ENCODE measurements around the gene C16orf74.

The C16orf74 gene

DNA sequence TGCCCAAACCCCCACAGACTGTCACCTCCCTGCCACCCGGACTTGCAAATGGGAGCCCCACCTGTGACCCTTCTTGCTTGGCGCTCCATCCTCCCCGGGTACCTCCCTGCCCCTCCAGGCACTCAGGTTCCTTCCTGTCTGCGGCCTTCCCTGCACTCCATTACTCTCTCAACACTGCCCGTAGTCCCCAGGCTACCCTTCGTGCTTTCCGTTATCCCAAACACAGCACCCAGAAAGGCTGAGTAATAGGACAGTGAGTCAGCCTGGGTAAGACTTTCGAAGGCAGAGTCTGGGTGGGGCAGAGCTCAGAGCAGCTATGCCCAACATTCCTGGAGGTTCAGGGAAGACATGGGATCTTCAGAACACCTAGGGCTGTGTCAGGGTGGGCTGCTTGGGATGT is 16.6 kb upstream of the C16orf74 start:
- Histone ChIP-seq H3K4me2 (ENCODE audit: low read depth, low read length) (no peak overlapping the region), H4K20me1 (ENCODE audit: insufficient read depth, low read length) (no peaks in the 10 kb centered on the region), H3K27me3 (replicated peaks; ENCODE audit: insufficient read depth, low read length) (0 out of 2 replicates have a peak, but pooled peaks cover 6% of the 10 kb centered on the region), H3K36me3 (replicated peaks; ENCODE audit: insufficient read depth, low read length) (no peaks in the 10 kb centered on the region), H2AFZ (ENCODE audit: low read length) (no peak overlapping the region), H3K9me3 (replicated peaks; ENCODE audit: insufficient read depth, low read length) (no peaks in the 10 kb centered on the region), H3K79me2 (ENCODE audit: low read length) (no peaks in the 10 kb centered on the region), H3K4me3 (ENCODE audit: low read length) (no peak overlapping the region), H3K27ac (ENCODE audit: low read length) (no peak overlapping the region), H3F3A (ENCODE audit: insufficient read depth, low read length) (no peaks in the 10 kb centered on the region), H3K9ac (ENCODE audit: low read length) (no peak overlapping the region), H3K4me1 (ENCODE audit: low read length) (no peaks in the 10 kb centered on the region), H3K9me2 (replicated peaks; ENCODE audit: insufficient read depth, low read length) (no peaks in the 10 kb centered on the region)
- no peak for DNase-seq
- no peak for TF ChIP-seq EZH2phosphoT487 (IDR thresholded peaks at IDR 0.05; ENCODE audit: low read length)

DNA sequence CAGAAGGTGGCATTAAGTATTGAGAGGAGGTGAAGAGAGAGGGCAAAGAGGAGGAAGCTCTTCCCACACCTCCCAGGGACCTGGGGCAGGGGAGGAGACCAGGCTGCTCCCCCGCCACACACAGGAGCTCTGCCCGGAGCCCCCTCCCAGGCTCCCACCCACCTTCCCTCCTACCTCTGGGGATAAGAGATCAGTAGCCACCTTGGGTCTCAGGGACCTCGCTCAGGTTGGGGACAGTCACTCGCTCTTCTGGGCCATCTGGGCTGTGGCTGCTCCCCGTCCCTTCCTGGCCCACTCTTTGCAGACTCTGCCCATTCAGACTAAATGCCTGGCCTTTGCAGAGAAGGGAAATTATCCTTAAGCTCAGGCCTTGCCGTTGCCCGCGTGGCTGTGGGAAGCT is 14.9 kb upstream of the C16orf74 start:
- TF ChIP-seq EZH2phosphoT487 (IDR thresholded peaks at IDR 0.05; ENCODE audit: low read length) (no peak), CTCF (IDR thresholded peaks at IDR 0.05; ENCODE audit: low read length) (no peak), EZH2 (optimal IDR thresholded peaks at IDR 0.05; ENCODE audit: low read depth, low read length) (no peak)
- H3K36me3 ChIP-seq (replicated peaks; ENCODE audit: insufficient read depth, low read length), result no peaks in the 10 kb centered on the region
- no peaks in the 10 kb centered on the region for H3K79me2 ChIP-seq (ENCODE audit: low read length)
- H4K20me1 ChIP-seq (ENCODE audit: insufficient read depth, low read length), result no peaks in the 10 kb centered on the region
- H2AFZ ChIP-seq (ENCODE audit: low read length), result no peak overlapping the region
- H3K4me2 ChIP-seq (ENCODE audit: low read depth, low read length), result no peak overlapping the region
- H3K9ac ChIP-seq (ENCODE audit: low read length), result no peak overlapping the region
- H3K4me3 ChIP-seq (ENCODE audit: low read length), result no peak overlapping the region
- H3K27ac ChIP-seq (ENCODE audit: low read length), result no peak overlapping the region
- no peak for DNase-seq
- H3K4me1 ChIP-seq (ENCODE audit: low read length), result no peaks in the 10 kb centered on the region
- H3K9me3 ChIP-seq (replicated peaks; ENCODE audit: insufficient read depth, low read length), result no peaks in the 10 kb centered on the region
- H3F3A ChIP-seq (ENCODE audit: insufficient read depth, low read length), result no peaks in the 10 kb centered on the region
- H3K27me3 ChIP-seq (replicated peaks; ENCODE audit: insufficient read depth, low read length), result peaks cover 6% of the 10 kb centered on the region; the same call in 1 of the 2 replicates
- no peaks in the 10 kb centered on the region for H3K9me2 ChIP-seq (replicated peaks; ENCODE audit: insufficient read depth, low read length)

GRCh38 chr16:85765211-85765610 is 14.3 kb upstream of the C16orf74 start:
- no peak overlapping the region for H3K9ac ChIP-seq (ENCODE audit: low read length)
- DNase-seq, result no peak
- no peaks in the 10 kb centered on the region for H3K9me3 ChIP-seq (replicated peaks; ENCODE audit: insufficient read depth, low read length)
- H2AFZ ChIP-seq (ENCODE audit: low read length), result no peak overlapping the region
- peaks cover 9% of the 10 kb centered on the region for H3K27me3 ChIP-seq (replicated peaks; ENCODE audit: insufficient read depth, low read length)
- no peak overlapping the region for H3K27ac ChIP-seq (ENCODE audit: low read length)
- H3K4me2 ChIP-seq (ENCODE audit: low read depth, low read length), result no peak overlapping the region
- no peaks in the 10 kb centered on the region for H3K79me2 ChIP-seq (ENCODE audit: low read length)
- no peaks in the 10 kb centered on the region for H3K36me3 ChIP-seq (replicated peaks; ENCODE audit: insufficient read depth, low read length)
- H3F3A ChIP-seq (ENCODE audit: insufficient read depth, low read length), result no peaks in the 10 kb centered on the region
- H3K4me1 ChIP-seq (ENCODE audit: low read length), result no peaks in the 10 kb centered on the region
- H3K9me2 ChIP-seq (replicated peaks; ENCODE audit: insufficient read depth, low read length), result no peaks in the 10 kb centered on the region
- H4K20me1 ChIP-seq (ENCODE audit: insufficient read depth, low read length), result no peaks in the 10 kb centered on the region
- no peak overlapping the region for H3K4me3 ChIP-seq (ENCODE audit: low read length)
- TF ChIP-seq EZH2 (optimal IDR thresholded peaks at IDR 0.05; ENCODE audit: low read depth, low read length) (no peak), EZH2phosphoT487 (IDR thresholded peaks at IDR 0.05; ENCODE audit: low read length) (no peak), CTCF (IDR thresholded peaks at IDR 0.05; ENCODE audit: low read length) (no peak)

DNA sequence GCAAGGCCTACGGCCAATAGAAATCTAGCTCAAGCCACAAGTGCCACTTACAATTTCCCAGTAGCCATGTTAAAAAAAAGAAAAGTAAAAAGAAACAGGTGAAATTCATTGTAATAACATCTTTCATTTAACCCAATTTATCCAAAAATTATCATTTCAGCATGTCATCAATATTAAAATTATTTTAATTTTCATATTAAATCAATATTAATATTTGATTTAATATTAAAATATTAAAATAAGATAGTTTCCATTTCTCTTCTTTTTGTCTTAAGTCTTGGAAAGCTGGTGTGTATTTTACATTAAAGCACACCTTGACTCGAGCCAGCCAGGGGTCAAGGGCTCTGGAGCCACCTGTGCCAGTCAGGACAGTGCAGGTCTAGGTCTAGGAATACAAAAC is 12.7 kb upstream of the C16orf74 start:
- Histone ChIP-seq H3K36me3 (replicated peaks; ENCODE audit: insufficient read depth, low read length) (no peaks in the 10 kb centered on the region), H3K27ac (ENCODE audit: low read length) (no peak overlapping the region), H2AFZ (ENCODE audit: low read length) (no peak overlapping the region), H3K9me3 (replicated peaks; ENCODE audit: insufficient read depth, low read length) (no peaks in the 10 kb centered on the region), H3K4me3 (ENCODE audit: low read length) (no peak overlapping the region), H4K20me1 (ENCODE audit: insufficient read depth, low read length) (no peaks in the 10 kb centered on the region), H3K79me2 (ENCODE audit: low read length) (no peaks in the 10 kb centered on the region), H3K4me1 (ENCODE audit: low read length) (no peaks in the 10 kb centered on the region), H3K4me2 (ENCODE audit: low read depth, low read length) (no peak overlapping the region), H3K9me2 (replicated peaks; ENCODE audit: insufficient read depth, low read length) (no peaks in the 10 kb centered on the region), H3K9ac (ENCODE audit: low read length) (no peak overlapping the region), H3F3A (ENCODE audit: insufficient read depth, low read length) (no peaks in the 10 kb centered on the region), H3K27me3 (replicated peaks; ENCODE audit: insufficient read depth, low read length) (peaks cover 12% of the 10 kb centered on the region)
- no peak for TF ChIP-seq EZH2phosphoT487 (IDR thresholded peaks at IDR 0.05; ENCODE audit: low read length)
- no peak for TF ChIP-seq EZH2 (optimal IDR thresholded peaks at IDR 0.05; ENCODE audit: low read depth, low read length)
- no peak for TF ChIP-seq CTCF (IDR thresholded peaks at IDR 0.05; ENCODE audit: low read length)
- DNase-seq, result no peak
